HepG2 (cell line): Measurements from ENCODE around the gene TBC1D2B. TPM values are rescaled to one million over a fixed set of nuclear protein-coding genes. Genes with fewer than 3 reads are reported as not detected.

Experiments
- GTF2F1 ChIP-seq: fragments of 150-350 bp; IDR thresholded peaks from 2 replicates; pipeline ENCODE4 v1.6.1; 2014; ENCODE audit warnings: low read length
- IKZF4 ChIP-seq: sonication (generic); formaldehyde crosslinking; IDR thresholded peaks from 2 replicates; pipeline ENCODE4 v1.5.1; 2020; ENCODE audit warnings: borderline replicate concordance, mild to moderate bottlenecking, low read depth, missing genetic modification reagents; ENCODE audit errors: not compliant biosample characterization
- PHB2 ChIP-seq: fragments of 450-650 bp; IDR thresholded peaks from 2 replicates; pipeline ENCODE4 v1.6.1; 2018; ENCODE audit not compliant: partially characterized antibody
- PRPF4 ChIP-seq: fragments of 200-400 bp; formaldehyde crosslinking; IDR thresholded peaks from 2 replicates; pipeline ENCODE4 v1.6.1; 2016; ENCODE audit warnings: low read length, low read depth; ENCODE audit not compliant: poor library complexity, severe bottlenecking
- REL ChIP-seq: sonication (generic); formaldehyde crosslinking; conservative IDR thresholded peaks from 2 replicates; pipeline ENCODE4 v1.8.0; 2022; ENCODE audit warnings: mild to moderate bottlenecking, missing genetic modification reagents, moderate library complexity
- REXO4 ChIP-seq: sonication (generic); formaldehyde crosslinking; IDR thresholded peaks from 2 replicates; pipeline ENCODE4 v1.8.0; 2022; ENCODE audit warnings: missing genetic modification reagents, mild to moderate bottlenecking, borderline replicate concordance
- RFX1 ChIP-seq: fragments of 450-650 bp; IDR thresholded peaks from 2 replicates; pipeline ENCODE4 v1.6.1; 2017
- SIN3B ChIP-seq: fragments of 150-350 bp; IDR thresholded peaks from 2 replicates; pipeline ENCODE4 v1.6.1; 2014; ENCODE audit warnings: low read length
- SMAD3 ChIP-seq: sonication (generic); formaldehyde crosslinking; IDR thresholded peaks from 2 replicates; pipeline ENCODE4 v1.4.0; 2020; ENCODE audit warnings: missing genetic modification reagents
- polyA plus RNA-seq, 8 experiments: library from polyadenylated mRNA; depleted of rRNA in 3 of 8; stranded (reverse) in 7 of 8; unstranded in 1 of 8; fragments of >200 nt; fragmentation: Illumina TruSeq in 4 of 8; extraction: Trizol in 4 of 8; gene quantifications; 2 replicates each; pipeline versions ENCODE4 v1.2.1 to v1.2.3, GENCODE V29; 2011 to 2016; ENCODE audit warnings: low read depth in 4 of 8, missing spikeins in 1 of 8, mixed read lengths in 1 of 8; ENCODE audit not compliant: insufficient read depth in 1 of 8
- total RNA-seq, 5 experiments: library from RNA; depleted of rRNA; stranded (reverse); fragments of >200 nt; fragmentation: Illumina TruSeq; extraction: Trizol; gene quantifications; 2 replicates each; pipeline ENCODE4 v1.2.3, GENCODE V29; 2016; ENCODE audit warnings: low read depth in 1 of 5
- TF ChIP-seq, protein P1 (sequence below): sonication (generic); formaldehyde crosslinking; IDR thresholded peaks from 2 replicates; pipeline ENCODE4 v1.4.0; 2020; ENCODE audit warnings: low read depth, missing genetic modification reagents

The TBC1D2B gene
- total and polyA plus RNA-seq, 2 of the 13 experiments (the other 11 are each of a cell fraction or from before 2014, with no cell fraction given), result 10.1 to 14.4 TPM

DNA sequence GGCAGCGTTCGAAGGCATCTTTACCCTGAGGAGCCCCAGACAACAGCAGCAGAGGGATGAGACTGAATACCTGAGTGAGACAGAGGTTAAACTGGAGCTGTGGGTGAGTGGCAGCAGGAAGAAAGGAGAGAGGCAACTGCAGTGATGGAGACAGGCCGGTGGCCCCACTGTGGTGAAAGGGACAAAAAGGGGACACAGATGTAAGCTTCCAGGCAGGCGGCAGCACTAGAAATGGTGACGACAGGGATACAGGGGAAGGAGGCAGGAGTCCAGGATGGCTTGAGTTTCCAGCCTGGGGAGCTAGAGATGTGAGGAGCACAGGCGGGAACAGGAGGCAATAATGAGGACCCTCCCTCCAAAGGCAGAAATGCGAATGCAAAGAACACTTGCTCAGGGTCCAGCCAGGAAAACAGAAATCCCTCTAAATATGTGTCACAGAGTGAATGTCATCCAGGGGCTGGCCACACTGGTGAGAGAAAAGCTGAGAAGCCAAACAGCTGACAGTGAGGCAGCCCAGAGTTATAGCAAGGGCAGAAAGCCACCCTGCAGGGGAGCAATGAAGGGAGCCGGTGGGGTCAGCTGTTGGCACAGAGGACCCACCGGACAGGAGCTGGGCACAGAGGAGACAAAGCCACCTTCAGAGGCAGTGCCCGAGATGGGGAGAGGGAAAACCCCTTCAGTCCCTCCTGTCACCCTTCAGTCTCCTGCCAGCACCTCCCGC, 70.1 kb downstream of the TBC1D2B start (continued):
- TF ChIP-seq, protein P1, sequence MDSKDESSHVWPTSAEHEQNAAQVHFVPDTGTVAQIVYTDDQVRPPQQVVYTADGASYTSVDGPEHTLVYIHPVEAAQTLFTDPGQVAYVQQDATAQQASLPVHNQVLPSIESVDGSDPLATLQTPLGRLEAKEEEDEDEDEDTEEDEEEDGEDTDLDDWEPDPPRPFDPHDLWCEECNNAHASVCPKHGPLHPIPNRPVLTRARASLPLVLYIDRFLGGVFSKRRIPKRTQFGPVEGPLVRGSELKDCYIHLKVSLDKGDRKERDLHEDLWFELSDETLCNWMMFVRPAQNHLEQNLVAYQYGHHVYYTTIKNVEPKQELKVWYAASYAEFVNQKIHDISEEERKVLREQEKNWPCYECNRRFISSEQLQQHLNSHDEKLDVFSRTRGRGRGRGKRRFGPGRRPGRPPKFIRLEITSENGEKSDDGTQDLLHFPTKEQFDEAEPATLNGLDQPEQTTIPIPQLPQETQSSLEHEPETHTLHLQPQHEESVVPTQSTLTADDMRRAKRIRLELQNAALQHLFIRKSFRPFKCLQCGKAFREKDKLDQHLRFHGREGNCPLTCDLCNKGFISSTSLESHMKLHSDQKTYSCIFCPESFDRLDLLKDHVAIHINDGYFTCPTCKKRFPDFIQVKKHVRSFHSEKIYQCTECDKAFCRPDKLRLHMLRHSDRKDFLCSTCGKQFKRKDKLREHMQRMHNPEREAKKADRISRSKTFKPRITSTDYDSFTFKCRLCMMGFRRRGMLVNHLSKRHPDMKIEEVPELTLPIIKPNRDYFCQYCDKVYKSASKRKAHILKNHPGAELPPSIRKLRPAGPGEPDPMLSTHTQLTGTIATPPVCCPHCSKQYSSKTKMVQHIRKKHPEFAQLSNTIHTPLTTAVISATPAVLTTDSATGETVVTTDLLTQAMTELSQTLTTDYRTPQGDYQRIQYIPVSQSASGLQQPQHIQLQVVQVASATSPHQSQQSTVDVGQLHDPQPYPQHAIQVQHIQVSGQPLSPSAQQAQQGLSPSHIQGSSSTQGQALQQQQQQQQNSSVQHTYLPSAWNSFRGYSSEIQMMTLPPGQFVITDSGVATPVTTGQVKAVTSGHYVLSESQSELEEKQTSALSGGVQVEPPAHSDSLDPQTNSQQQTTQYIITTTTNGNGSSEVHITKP, result no peak
- TF ChIP-seq REL (no peak), SMAD3 (CRISPR knock-in tag) (no peak), PHB2 (no peak), RFX1 (no peak), SIN3B (no peak), GTF2F1 (no peak), REXO4 (CRISPR knock-in tag) (no peak), IKZF4 (no peak), PRPF4 (no peak)
